Effector memory CD4-positive, alpha-beta T cell (primary cell): Measurements from ENCODE around the gene DCLRE1A.

ENCODE experiments used
- DNase-seq, 3 donors: peaks; one replicate each; pipeline ENCODE4 v3.0.0-alpha.2; 2020
- H3K27ac ChIP-seq: 2 replicates; pipeline ENCODE4 v1.7.0; 2013; ENCODE audit warnings: mild to moderate bottlenecking, low read length, moderate library complexity; ENCODE audit not compliant: insufficient read depth, poor library complexity, severe bottlenecking
- H3K27me3 ChIP-seq: replicated peaks from 2 replicates; pipeline ENCODE4 v1.7.0; 2013; ENCODE audit warnings: mild to moderate bottlenecking, low read length; ENCODE audit not compliant: insufficient read depth, control insufficient read depth, poor library complexity, severe bottlenecking
- H3K36me3 ChIP-seq: 2 replicates; pipeline ENCODE4 v1.7.0; 2013; ENCODE audit warnings: mild to moderate bottlenecking, low read length, moderate library complexity; ENCODE audit not compliant: control insufficient read depth, insufficient read depth
- H3K4me1 ChIP-seq: 2 replicates; pipeline ENCODE4 v1.7.0; 2013; ENCODE audit warnings: low read length, mild to moderate bottlenecking; ENCODE audit not compliant: control insufficient read depth, insufficient read depth, poor library complexity, severe bottlenecking
- H3K4me3 ChIP-seq: 2 replicates; pipeline ENCODE4 v1.7.0; 2013; ENCODE audit warnings: low read length, low read depth, mild to moderate bottlenecking; ENCODE audit not compliant: insufficient read depth, poor library complexity, severe bottlenecking
- H3K9me3 ChIP-seq: 2 replicates; pipeline ENCODE4 v1.7.0; 2013; ENCODE audit warnings: mild to moderate bottlenecking, low read length, moderate library complexity; ENCODE audit not compliant: control insufficient read depth

DCLRE1A gene

DNA sequence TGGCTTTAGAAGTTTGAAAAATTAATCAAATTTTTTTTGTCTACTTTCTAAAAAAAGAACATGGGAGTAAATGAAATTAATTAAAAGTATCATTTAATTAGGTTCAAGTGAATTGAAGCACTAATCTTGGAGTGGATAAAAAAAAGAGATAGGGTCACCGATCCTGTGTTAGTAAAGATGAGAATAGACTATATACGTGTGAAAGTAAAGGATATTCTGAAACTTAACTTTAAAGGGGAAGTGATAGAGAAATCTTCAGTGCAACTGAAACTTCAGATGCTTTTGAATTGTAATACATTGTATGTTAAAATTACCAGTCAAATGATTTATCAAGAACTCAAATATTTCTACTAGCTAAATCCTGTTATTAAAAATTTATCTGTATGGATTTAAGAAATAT is 5.4 kb upstream of the DCLRE1A start:
- no peak overlapping the region for H3K4me3 ChIP-seq
- H3K36me3 ChIP-seq, result peaks cover 13% of the 10 kb centered on the region
- no peaks in the 10 kb centered on the region for H3K9me3 ChIP-seq
- peaks cover 7% of the 10 kb centered on the region for H3K4me1 ChIP-seq
- DNase-seq, result no peak
- no peaks in the 10 kb centered on the region for H3K27me3 ChIP-seq
- no peak overlapping the region for H3K27ac ChIP-seq

DNA sequence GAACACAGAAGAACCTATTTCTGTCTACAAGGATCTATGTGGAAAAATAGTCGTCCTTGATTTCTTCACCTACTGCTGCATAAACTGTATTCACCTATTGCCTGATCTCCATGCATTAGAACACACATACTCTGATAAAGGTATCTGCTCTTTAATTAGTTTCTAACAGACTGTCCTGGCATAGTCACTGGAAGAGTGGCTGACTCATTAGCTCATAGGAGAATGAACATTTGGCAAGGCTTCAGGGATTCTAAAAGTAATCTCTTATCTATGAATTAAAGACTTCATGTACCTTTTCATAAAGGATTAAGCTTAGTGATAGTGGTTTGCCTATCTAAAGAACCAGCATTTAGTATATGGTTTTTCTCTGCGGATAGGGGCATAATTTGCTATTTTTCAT is 4.7 kb upstream of the DCLRE1A start:
- Histone ChIP-seq H3K27me3 (no peaks in the 10 kb centered on the region), H3K27ac (no peak overlapping the region), H3K4me3 (no peak overlapping the region), H3K9me3 (no peaks in the 10 kb centered on the region), H3K4me1 (peaks cover 7% of the 10 kb centered on the region), H3K36me3 (peaks cover 13% of the 10 kb centered on the region)
- no peak for DNase-seq

DNA sequence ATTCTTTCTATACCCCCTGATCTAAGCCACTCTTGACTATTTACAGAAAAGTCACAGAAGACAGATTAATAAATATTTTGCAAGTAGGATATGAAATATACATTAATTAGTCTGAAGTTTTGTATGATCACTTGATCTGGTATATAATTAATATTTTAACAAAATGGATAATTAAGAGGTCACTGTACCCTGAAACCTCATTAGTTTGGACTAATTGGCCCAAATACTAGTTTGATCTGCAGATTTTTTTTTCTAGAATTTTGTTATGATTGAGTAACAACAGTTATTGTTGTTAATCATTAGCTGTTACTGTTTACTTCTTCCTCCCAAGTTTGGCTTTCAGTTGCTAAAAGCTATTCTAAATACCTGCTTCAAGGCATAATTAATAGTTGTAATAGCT is 3.3 kb upstream of the DCLRE1A start:
- no peaks in the 10 kb centered on the region for H3K27me3 ChIP-seq
- H3K36me3 ChIP-seq, result peaks cover 13% of the 10 kb centered on the region
- DNase-seq, result no peak
- no peaks in the 10 kb centered on the region for H3K9me3 ChIP-seq
- H3K4me3 ChIP-seq, result no peak overlapping the region
- H3K27ac ChIP-seq, result no peak overlapping the region
- peaks cover 7% of the 10 kb centered on the region for H3K4me1 ChIP-seq

DNA sequence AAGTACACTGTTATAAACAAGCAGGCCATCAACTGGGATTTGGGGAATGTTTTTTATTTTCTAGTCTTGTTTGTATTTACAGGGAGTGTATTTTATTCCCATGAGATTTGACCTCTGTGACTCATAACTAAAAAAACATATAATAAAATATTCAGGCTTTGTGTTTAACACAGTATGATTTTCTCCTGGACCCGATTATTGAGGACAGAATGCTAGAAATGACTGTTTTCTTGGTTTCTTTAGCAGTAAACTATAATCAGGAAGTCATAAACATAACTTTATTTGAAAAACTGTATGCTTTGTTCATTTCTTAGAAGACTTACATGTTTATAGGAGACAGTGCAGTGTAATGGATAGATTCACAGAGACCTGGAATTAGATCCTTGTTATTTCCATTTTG is 2.7 kb upstream of the DCLRE1A start:
- DNase-seq, result no peak
- Histone ChIP-seq H3K9me3 (no peaks in the 10 kb centered on the region), H3K27me3 (no peaks in the 10 kb centered on the region), H3K4me3 (no peak overlapping the region), H3K4me1 (peaks cover 7% of the 10 kb centered on the region), H3K27ac (no peak overlapping the region), H3K36me3 (peaks cover 13% of the 10 kb centered on the region)

DNA sequence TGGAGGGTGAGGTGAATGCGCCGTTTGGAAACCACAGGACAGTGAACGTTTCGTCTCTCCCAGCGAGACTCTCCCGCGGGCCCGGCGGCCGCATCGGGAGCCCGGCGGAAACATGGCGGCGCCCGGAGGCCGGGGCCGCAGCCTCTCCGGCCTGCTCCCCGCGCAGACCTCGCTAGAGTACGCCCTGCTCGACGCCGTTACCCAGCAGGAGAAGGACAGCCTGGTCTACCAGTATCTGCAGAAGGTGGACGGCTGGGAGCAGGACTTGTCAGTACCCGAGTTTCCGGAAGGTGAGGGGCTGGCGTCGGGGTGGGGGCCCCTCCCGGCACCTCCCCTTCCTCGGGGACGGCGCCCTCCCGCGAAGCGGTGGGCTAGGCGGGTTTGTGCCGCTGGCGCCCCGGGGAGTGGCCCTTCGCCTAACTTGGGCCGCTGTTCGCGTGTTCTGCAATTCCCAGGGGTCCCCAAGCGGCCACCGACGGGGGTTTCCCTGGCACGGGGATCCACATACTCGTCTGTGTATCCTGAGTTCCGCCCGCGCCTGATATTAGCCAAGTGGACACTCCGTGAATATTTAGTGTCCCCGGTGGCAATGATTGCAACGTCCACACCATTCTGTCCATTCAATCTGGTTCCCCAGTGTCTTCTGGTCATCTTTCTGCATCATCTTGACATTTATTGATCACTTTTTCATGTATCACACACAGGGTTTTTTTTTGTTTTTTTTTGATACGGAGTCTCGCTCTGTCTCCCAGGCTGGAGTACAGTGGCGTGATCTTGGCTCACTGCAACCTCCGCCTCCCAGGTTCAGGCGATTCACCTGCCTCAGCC is 1.1 kb upstream of the DCLRE1A start:
- Histone ChIP-seq H3K27ac (peak overlapping the region; percentile 73), H3K4me1 (peaks cover 7% of the 10 kb centered on the region), H3K27me3 (no peaks in the 10 kb centered on the region), H3K9me3 (no peaks in the 10 kb centered on the region), H3K36me3 (peaks cover 5% of the 10 kb centered on the region), H3K4me3 (peak overlapping the region; percentile 94)
- peak; percentile 17 to 29 (median 21) for DNase-seq

DNA sequence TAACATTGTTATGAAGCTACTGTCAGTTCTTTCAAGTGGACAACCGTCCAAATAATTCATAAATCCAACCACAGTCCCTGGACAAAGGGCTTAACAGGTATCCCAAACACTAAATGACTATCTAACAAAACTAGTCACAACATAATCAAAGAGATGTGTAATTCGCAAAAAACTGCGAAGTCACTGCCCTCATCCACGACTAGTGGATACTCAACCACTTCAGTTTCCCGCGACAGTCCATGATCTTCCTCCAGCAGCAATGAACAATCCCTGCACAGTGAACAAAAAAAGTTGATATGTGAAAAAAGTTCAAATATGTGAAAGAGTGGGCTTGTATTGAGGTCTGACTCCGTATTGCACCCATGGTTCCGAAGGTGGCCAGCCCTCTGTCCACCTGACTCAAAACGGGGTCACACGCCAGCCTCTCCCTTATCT is 287 bp downstream of the DCLRE1A start:
- Histone ChIP-seq H3K36me3 (no peaks in the 10 kb centered on the region), H3K27me3 (no peaks in the 10 kb centered on the region), H3K4me3 (peak overlapping the region; percentile 94), H3K27ac (peak overlapping the region; percentile 73), H3K4me1 (peaks cover 7% of the 10 kb centered on the region), H3K9me3 (no peaks in the 10 kb centered on the region)
- DNase-seq, result no peak

DNA sequence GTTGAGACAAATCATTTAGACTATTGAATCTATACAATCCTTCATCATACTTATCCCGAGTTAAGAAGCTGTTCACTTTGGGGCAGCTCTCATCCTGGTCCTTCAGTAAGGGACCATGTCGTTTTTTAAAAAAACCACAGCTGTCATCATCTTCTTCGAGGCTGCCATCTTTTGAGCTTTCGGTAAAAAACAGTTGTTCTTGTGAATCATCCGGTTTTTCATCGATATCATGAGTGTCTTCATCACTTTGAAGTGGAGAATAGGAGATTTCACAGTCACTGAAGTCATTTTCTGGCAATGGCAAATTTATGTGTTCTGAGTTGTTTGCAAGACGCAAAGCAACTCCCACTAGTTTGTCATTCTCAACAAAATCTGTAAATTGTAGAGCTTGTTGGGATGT is 3.9 kb downstream of the DCLRE1A start:
- Histone ChIP-seq H3K36me3 (no peaks in the 10 kb centered on the region), H3K27me3 (no peaks in the 10 kb centered on the region), H3K27ac (no peak overlapping the region), H3K4me1 (no peaks in the 10 kb centered on the region), H3K9me3 (no peaks in the 10 kb centered on the region), H3K4me3 (no peak overlapping the region)
- DNase-seq, result no peak

DNA sequence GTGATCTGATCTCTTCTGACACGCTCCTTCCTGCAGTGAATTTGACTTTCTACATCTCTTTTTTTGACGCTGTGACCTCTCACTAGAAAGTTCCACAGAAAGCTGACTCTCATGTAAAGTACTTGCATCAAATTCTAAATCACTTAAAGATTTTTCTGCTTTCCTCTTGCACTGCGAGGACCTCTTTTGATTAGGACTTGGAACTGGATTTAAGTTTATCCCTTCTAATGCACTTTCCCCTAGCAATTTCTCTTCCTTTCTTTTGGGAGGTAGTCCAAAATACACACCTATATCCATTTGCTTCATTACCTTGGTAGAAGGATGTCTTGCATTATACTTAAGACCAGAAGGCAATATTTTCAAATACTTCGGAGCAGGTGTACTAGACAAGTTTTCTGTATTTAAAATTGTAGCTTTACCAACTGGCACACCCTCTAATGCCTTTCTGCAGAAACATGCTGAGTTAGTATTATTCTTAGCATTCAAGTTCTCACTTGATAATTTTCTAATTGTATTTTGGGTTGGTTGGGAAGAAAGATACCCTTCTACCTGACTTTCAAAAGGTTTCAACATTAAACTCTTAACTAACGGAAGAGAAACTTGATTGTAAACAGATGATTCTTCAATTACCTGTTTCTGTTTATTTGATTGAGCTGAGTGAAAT is 4.6 kb downstream of the DCLRE1A start:
- no peak for DNase-seq
- Histone ChIP-seq H3K9me3 (no peaks in the 10 kb centered on the region), H3K27me3 (no peaks in the 10 kb centered on the region), H3K27ac (no peak overlapping the region), H3K4me1 (no peaks in the 10 kb centered on the region), H3K36me3 (no peaks in the 10 kb centered on the region), H3K4me3 (no peak overlapping the region)

DNA sequence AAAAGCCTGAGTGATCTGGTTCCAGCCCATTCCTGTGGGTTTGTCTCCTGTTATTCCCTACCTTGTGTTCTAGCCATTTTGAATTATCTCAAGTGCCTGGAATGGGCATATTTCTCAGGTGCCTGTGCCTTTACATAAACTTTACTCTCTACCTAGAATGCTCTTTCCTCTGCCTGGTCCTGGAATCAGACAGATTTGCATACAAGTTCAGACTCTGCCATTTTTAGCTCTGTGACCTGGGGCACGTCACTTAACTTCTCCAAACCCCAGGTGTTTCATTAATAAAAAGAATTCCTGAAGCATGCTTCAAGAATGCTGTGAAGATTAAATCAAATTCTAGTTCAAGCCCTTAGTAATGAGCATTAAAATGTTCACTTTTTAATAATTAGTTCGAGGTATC is 7.8 kb downstream of the DCLRE1A start:
- H3K9me3 ChIP-seq, result no peaks in the 10 kb centered on the region
- no peaks in the 10 kb centered on the region for H3K27me3 ChIP-seq
- H3K4me1 ChIP-seq, result no peaks in the 10 kb centered on the region
- H3K36me3 ChIP-seq, result no peaks in the 10 kb centered on the region
- no peak overlapping the region for H3K4me3 ChIP-seq
- no peak overlapping the region for H3K27ac ChIP-seq
- no peak for DNase-seq

DNA sequence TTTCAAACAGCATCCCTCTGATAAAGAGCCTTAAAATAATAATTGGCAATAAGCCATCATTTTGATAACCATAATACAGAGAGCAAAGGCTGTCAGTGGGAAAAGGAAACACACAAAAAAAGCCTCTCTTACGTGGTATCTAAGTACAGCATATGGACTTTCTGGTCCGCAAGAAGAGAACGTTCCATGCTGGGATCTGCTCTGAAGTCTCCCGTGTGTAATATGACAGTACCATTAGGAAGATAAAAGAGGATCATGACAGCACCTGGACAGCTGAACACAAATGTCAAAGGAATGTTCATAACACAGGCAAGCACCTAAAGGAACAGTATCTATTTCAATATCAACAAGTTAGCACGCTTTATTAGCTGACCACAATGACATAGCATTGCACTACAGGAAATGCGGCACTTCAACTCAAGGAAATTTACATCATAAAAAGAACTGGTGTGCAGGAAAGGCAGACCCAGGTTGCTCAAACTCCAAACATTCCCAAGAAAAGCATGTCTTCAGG is 9.9 kb downstream of the DCLRE1A start:
- H3K4me1 ChIP-seq, result no peaks in the 10 kb centered on the region
- H3K9me3 ChIP-seq, result no peaks in the 10 kb centered on the region
- H3K27ac ChIP-seq, result no peak overlapping the region
- H3K4me3 ChIP-seq, result no peak overlapping the region
- H3K36me3 ChIP-seq, result no peaks in the 10 kb centered on the region
- DNase-seq, result no peak
- H3K27me3 ChIP-seq, result no peaks in the 10 kb centered on the region
